Fibroblast of mammary gland (primary cell): ENCODE measurements around the gene GALE.
A peak's percentile ranks its signal among the peaks of the same experiment; 100 is the strongest.

ENCODE experiments used
- DNase-seq: peaks from one replicate; pipeline ENCODE4 v3.0.0-alpha.2; 2010; ENCODE audit warnings: low read depth
- H3K4me3 ChIP-seq: 2 replicates; pipeline ENCODE4 v1.5.1; 2011; ENCODE audit warnings: low read depth, mild to moderate bottlenecking, low read length, moderate library complexity; ENCODE audit not compliant: control insufficient read depth
- CTCF ChIP-seq: conservative IDR thresholded peaks from 2 replicates; pipeline ENCODE4 v1.5.1; 2011; ENCODE audit warnings: low read depth, low read length, inconsistent platforms; ENCODE audit not compliant: control insufficient read depth, insufficient read depth

Gene GALE

GRCh38 chr1:23751050-23751814 lies 49.3 kb downstream of the GALE start:
- H3K4me3 ChIP-seq, result no peak overlapping the region
- peak; percentile 81 for TF ChIP-seq CTCF

GRCh38 chr1:23748016-23748415 lies 52.5 kb downstream of the GALE start:
- no peak overlapping the region for H3K4me3 ChIP-seq
- DNase-seq, result no peak
- TF ChIP-seq CTCF, result no peak

More at GRCh38 chr1:23751050-23751814, 49.3 kb downstream of the GALE start:
- peak; percentile 83 for DNase-seq
